COLO668 (cell line): ENCODE data around the gene ADCY7.

Experiments
- DNase-seq: peaks from one replicate; lab custom pipeline; 2025; ENCODE audit not compliant: unreplicated experiment; lab: John Stamatoyannopoulos, UW

ADCY7 gene

GRCh38 chr16:50265716-50266336 is 525 bp upstream of the ADCY7 start:
- DNase-seq = no peak

- no peak for DNase-seq
Measured at GRCh38 chr16:50267151-50267631, 840 bp downstream of the ADCY7 start.

DNA sequence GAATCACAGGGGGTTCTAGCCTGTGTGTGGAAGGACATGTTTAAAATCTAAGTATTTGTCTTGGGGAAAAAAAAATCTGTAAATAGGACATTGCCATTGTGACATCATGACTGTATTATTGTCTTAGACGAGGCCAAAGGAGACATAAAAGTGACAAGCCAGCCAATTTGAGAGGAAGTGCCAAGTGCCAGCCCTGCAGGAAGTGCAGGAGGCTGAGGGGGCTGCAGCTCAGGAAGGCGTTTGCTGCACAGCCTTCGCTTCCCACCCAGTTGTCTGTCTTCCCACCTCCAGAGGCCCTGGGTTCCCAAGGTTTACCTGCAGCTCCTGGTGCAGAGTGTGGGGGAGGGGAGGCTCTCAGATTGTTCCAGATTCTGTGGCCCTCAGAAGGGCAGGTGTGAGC is 1.3 kb downstream of the ADCY7 start:
- DNase-seq = no peak

- no peak for DNase-seq
Measured at GRCh38 chr16:50268352-50268751, 2.0 kb downstream of the ADCY7 start.

DNA sequence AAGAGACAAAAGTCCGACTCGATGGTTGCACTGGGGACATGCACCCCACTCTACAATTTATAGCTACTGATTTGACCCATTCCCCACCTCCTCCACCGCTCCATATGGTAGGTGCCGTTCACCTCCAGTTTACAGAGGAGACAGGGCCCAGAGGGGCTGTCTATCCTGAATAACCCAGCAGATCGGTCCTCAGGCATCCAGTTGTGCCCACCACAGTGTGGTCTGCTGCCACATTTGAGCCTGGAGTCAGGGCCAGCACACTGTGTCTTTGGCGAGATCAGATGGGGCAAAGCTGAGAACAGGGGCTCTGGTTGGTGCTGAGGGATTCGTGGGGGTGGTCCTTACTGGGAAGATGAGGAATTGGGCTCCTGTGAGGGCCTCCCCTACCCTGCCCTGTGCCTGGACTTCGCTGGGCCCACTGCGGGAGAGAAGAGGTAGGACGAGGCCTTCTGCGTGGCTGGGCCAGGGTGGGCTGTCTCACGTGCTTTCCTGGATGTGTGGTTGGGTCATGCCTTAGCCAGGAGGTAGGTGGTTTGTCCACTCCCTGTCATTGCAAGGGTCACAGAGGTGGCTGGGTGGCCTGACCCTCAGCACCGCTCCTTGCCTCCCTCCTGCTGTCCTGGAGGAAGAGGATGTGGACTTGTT is 2.8 kb downstream of the ADCY7 start:
- DNase-seq = no peak

GRCh38 chr16:50269769-50270509 is 3.6 kb downstream of the ADCY7 start:
- DNase-seq = no peak

DNA sequence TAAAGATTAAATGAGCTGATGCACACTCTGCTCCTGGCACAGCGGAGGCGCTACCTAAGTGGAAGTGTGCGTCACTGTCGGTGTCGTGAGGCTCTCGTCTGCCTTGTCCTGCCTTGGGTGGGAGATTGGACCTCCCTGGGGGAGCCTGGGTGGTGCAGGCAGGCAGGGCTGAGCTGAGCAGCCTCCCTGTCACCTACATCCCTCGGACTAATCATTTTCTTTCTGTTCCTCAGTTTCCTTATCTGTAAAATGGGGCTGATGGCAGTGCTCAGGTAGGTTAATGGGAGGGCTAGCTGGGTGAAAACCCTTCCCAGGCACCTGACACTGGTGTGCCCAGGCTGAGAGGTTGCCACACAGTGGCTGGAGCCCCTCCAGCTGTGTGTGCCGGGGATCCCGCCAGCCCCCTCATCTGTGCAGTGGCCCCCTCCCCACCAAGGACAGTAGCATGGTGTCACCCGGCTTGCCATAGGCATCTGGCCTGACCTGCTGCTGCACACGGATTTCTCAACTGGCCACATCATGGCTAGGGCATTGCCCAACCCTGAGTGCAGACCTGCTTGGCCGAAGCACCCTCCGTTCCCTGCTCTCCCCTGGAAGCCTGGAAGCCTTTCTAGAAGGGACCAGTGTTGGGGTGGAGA is 4.3 kb downstream of the ADCY7 start:
- DNase-seq = no peak

- no peak for DNase-seq
Measured at GRCh38 chr16:50271148-50272041, 5.0 kb downstream of the ADCY7 start.

DNA sequence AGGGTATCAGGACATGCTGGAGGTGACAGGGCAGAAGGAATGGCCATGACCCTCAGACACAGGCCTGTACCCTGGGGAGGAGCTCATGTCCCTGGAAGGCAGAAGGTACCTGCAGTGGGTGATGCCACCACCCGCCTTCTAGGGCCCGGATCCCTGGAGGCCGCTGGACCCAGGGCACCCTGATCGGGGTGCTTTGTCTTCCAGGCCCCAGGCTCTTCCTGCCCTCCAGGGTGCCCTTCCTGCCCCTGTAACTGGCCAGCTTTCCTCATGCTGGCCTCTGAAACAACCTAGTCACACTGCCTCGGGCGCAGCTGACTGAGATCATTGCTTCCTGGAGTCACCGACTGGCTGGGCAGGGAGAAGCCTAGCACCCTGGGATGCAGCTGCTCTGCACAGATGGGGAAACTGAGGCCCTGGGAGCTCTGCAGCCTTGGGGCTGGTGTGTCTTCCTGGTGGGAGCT is 5.8 kb downstream of the ADCY7 start:
- no peak for DNase-seq

DNA sequence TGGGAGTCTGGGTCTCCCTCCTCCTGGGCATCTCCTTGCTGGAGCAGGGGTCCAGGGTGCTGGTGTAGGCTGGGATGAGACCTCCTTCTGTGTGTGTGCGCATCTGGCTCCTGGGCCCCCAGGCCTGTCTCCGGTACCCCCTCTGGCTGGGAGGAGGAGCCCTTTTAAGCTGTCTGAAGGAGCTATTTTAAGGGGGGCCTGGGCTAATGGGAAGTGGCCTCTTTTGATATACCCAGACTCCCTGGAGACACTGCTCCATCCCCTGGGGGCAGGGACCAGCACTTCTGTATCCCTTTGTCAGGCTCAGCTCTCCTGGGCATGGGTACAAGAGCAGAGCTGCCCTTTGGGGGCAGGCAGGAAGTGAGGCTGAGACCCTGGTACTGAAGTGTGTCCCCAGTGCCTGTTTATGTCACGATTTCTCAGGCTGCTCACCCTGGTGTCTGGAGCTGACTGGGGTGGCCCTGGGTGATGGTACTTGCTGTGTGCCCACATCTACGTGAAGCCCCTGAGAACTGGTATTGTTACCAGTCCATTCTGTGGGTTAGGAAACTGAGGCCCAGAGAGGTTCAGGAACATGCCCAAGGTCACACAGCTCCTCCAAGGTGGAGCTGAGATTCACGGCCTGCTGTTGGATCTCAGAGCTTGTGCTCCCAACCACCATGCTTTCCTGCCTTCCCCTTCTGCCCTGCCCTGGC is 6.5 kb downstream of the ADCY7 start:
- DNase-seq = no peak

GRCh38 chr16:50273382-50273690 is 7.0 kb downstream of the ADCY7 start:
- no peak for DNase-seq

DNA sequence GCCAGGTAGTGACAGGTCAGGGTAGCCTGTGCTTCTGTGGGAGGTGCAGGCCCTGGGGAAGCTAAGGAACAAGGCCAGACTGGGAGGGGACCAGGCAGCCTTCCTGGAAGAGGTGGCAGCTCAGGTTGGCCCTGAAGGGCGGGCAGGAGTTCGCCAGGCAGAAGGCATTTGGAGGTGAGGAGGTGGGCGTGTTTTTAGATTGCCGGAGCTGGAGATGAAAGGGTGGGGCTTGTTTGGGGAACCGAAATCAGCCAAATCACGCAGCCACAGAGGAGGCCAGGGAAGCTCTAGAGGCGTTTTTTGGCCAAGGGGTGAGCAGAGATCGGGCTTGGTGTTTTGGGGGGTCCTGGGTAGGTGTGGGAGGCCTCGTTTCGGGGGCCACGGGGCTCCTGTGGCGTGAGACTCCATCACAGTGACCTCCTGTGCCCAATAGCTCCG is 7.6 kb downstream of the ADCY7 start:
- no peak for DNase-seq

- DNase-seq = no peak
Measured at GRCh38 chr16:50274326-50275097, 8.2 kb downstream of the ADCY7 start.

DNA sequence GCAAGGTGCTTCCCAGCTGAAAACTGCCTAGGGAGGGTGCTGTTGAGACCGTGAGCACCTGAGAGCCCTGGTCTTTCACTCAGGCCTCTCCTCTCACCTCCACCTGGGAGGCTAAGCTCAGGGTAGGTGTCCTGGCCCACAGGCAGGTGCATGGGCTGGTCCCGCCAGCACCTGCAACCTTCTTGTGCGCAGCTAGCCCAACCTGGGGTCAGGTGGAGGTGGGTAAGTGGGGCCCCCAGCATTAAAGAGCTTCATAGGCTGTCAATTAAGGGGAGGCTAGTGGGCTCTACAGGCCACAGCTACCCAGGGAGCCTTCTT is 8.7 kb downstream of the ADCY7 start:
- no peak for DNase-seq

- no peak for DNase-seq
Measured at GRCh38 chr16:50275428-50276325, 9.3 kb downstream of the ADCY7 start.

DNA sequence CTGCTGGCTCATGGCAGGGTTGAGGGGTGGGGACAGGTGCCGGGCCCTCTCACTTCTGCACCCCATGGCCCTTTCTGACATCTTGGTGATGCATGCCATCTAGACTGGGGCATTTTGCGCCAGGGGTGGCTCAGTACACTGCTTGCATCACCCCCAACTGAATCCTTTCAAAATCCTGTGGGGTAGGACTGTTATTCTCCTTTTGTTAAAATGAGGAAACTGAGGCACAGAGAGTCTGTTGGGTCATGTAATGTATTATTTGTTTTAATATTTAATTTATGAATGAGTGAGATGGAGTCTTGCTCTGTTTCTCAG is 9.9 kb downstream of the ADCY7 start:
- DNase-seq = no peak

GRCh38 chr16:50276801-50277555 is 10.6 kb downstream of the ADCY7 start:
- DNase-seq = no peak

- DNase-seq = no peak
Measured at GRCh38 chr16:50278251-50278650, 11.9 kb downstream of the ADCY7 start.
